Coronary artery (tissue), 2 donors: ENCODE data around the gene ACTBL2.

ENCODE experiments used
- DNase-seq: peaks from one replicate; pipeline ENCODE4 v3.0.0-alpha.2; 2017; ENCODE audit warnings: low spot score
- H3K27ac ChIP-seq, 2 donors: fragments of 200-600 bp; sonication (generic); one replicate each; pipeline ENCODE4 v1.5.1; 2016 to 2019
- H3K4me3 ChIP-seq: fragments of 200-600 bp; sonication (generic); 2 replicates; pipeline ENCODE4 v1.5.1; 2016; ENCODE audit warnings: mild to moderate bottlenecking, moderate library complexity
- TF ChIP-seq, protein P1 (sequence below): fragments of 200-600 bp; sonication (generic); IDR thresholded peaks from one replicate; pipeline ENCODE4 v1.5.1; 2019; ENCODE audit warnings: antibody characterized with exemption

The ACTBL2 gene

DNA sequence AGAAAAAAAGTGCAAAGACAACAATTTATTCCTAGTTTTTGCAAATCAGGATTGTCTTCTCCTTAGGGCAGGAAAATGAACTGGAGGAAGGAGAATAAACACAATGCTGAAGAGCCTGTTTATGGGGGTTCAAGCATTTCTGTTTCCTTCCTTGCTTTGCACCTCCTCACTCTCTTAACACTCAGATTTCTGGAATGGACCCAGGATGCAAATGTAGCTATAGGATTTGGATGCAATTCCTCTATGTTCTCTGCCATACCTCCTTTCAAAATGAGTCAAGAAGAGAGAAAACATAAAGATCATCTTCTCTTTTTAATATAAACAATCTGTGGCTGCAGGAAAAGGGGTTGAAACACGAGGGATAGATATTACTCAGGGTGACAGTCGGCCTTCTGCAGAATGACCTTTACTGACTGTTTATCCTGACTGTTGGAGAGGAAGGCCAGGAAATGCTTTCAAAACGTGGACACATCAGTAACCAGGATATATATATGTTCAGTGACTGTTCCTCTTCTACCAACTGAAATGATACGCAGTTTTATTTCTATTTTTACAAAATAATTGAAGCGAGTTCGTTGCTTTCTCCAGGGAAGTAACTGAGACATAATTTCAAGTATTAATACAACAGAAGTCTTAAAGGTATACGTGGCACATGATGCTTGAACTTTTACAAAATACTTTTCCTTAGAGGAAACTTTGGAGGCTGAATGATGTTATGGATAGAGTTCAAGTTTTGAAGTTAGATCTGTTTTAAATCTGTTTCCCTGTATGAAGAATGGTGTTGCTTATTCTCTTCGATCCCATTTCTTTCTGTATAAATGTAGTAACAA is 44.4 kb downstream of the ACTBL2 start:
- no peak for DNase-seq
- H3K27ac ChIP-seq: no peak overlapping the region
- TF ChIP-seq, protein P1, sequence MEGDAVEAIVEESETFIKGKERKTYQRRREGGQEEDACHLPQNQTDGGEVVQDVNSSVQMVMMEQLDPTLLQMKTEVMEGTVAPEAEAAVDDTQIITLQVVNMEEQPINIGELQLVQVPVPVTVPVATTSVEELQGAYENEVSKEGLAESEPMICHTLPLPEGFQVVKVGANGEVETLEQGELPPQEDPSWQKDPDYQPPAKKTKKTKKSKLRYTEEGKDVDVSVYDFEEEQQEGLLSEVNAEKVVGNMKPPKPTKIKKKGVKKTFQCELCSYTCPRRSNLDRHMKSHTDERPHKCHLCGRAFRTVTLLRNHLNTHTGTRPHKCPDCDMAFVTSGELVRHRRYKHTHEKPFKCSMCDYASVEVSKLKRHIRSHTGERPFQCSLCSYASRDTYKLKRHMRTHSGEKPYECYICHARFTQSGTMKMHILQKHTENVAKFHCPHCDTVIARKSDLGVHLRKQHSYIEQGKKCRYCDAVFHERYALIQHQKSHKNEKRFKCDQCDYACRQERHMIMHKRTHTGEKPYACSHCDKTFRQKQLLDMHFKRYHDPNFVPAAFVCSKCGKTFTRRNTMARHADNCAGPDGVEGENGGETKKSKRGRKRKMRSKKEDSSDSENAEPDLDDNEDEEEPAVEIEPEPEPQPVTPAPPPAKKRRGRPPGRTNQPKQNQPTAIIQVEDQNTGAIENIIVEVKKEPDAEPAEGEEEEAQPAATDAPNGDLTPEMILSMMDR: no peak

DNA sequence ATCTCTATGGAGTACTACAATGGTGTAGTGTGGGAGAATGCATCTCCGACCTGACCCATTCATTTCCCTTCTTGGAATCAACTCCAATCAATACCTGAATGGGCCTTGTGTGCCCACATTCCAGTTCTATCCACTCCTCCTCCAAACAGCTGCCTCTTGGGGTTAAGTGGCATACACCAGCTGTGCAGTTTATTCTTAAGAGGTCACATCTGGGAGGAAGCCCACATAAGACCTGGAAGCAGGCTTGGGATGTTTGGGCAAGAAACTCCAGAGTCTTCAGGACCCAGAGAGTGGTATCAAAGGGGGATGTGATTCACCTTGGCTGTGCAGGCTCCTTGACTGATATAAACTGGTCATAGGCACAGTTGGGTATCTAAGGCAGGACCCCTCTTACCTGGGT is 46.0 kb downstream of the ACTBL2 start:
- Histone ChIP-seq H3K27ac (peak overlapping the region in 1 of 2 donors; percentile 42), H3K4me3 (no peak overlapping the region)
- TF ChIP-seq, protein P1: no peak
- no peak for DNase-seq

More for the DNA sequence above, 44.4 kb downstream of the ACTBL2 start:
- no peak overlapping the region for H3K4me3 ChIP-seq

DNA sequence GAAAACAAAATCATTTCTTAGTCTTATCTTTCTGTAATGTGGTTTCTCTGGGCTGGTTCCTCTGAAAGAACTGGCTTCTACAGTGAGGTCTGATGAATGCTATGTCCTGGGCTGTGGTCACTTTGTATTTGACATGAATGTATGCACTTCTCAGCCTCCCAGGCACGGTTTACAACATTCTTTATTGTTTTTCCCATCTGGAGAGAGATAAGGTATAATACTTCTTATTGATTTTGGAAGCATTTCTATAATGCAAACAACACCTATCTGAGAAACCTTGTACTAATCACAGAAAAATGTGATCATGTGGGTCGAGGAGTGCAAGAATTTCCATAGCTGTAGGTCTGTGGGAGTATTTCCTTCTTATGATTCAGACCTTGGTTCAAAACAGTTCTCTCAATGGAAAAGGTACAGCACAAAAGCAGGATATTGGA is 46.9 kb downstream of the ACTBL2 start:
- DNase-seq: no peak
- TF ChIP-seq, protein P1: no peak

DNA sequence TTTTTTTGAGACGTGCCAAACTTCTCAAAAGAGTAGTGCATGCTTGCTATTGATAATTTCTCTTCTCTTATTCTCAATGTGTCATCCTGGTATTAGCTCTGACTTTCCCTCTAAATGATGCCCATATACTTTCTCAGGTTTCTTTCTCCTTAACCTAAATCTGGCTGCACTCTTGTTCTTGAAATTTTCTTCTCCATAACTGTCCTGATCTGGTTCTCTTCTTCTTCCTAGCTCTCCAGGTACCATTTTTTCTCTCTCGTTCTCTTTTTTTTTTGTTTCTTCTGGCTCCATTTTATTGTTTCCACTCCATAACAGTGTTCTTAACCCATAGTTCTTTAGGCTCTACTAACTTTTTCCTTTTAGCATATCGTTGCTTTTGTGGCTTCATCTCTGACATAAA is 47.9 kb downstream of the ACTBL2 start:
- Histone ChIP-seq H3K4me3 (no peak overlapping the region), H3K27ac (no peak overlapping the region)
- TF ChIP-seq, protein P1: no peak
- DNase-seq: no peak

More for the DNA sequence above, 46.9 kb downstream of the ACTBL2 start:
- H3K27ac ChIP-seq: peak overlapping the region in 1 of 2 donors; percentile 48
- no peak overlapping the region for H3K4me3 ChIP-seq

DNA sequence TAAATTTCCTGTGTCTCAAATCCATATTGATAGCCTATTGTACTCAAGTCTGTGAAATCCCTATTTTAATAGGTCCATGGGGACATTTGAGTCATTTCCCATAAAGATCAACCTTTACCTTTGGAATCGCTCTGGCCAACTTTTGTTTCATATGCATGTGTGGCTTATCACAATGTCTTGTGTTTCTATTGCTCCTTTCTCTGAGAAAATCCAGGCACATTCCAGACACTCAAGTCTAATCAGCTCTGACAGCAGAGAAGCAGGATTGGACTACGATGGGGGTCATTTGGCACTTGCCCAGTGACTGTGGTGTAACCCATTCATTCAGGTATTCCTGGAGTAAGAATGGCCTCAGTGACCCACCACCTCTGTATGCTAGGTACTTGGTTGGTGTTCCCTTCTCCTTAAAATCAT is 48.4 kb downstream of the ACTBL2 start:
- no peak overlapping the region for H3K4me3 ChIP-seq
- TF ChIP-seq, protein P1: no peak
- DNase-seq: no peak
- no peak overlapping the region for H3K27ac ChIP-seq

DNA sequence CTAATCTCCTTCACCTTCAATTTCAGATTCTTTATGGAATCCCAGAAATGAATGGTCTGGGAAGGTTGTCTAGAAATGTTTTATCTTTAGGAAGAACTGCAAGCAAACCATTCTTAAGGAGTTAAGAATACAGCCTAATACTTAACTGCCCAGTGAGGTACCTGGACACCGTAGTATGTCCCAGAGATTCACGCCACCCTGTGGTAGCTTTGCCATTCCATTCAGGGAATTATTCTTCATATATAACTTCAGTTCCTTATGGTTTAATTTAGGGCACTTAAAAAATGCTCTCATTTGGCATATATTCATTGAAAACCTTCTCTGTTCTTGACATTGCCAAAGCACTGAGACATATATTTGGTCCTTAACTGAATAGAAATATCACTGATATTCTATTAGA is 49.7 kb downstream of the ACTBL2 start:
- no peak overlapping the region for H3K4me3 ChIP-seq
- no peak overlapping the region for H3K27ac ChIP-seq
- DNase-seq: no peak
- TF ChIP-seq, protein P1: no peak

DNA sequence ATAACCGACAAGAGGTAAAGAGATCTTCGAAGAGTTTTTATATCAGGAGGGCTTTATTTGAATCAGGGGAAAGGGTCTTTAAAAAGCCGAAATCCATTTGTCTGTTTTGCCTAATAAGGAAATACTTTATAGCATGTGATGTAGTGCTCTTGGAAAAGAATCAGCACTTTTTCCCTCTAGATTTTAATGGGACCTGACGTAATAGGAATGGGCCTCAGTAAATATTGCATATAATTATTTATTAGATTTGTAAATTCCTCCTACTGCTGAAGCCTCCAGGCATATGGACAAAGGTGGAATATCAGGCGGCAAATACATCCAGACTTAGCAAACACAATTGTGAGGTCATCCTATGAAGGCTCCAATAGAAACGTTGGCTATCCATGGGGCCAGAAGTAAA is 50.9 kb downstream of the ACTBL2 start:
- H3K4me3 ChIP-seq: no peak overlapping the region
- DNase-seq: no peak
- no peak overlapping the region for H3K27ac ChIP-seq
- TF ChIP-seq, protein P1: no peak
